ENCODE data around the gene CAPS.

- TF ChIP-seq CTCF (IDR thresholded peaks at IDR 0.05; ENCODE audit: low read depth, low read length) (no peak), POLR2A (IDR thresholded peaks at IDR 0.05; ENCODE audit: extremely low read depth, insufficient read length) (no peak)
Observed at GRCh38 chr19:5867201-5868136, 46.6 kb upstream of the CAPS start.
